ENCODE measurements around the gene ARRDC1.
"Not testable (repeated sequence)": the region's sequence is repeated elsewhere in the genome, so short reads cannot be mapped to it uniquely, and the experiment has no call there.

ARRDC1 gene

GRCh38 chr9:137586854-137587253 is 18.6 kb upstream of the ARRDC1 start:
- no peak for DNase-seq

GRCh38 chr9:137588311-137588710 is 17.2 kb upstream of the ARRDC1 start:
- no peak for DNase-seq

GRCh38 chr9:137588891-137589290 is 16.6 kb upstream of the ARRDC1 start:
- DNase-seq, result no peak

GRCh38 chr9:137589441-137590122 is 15.9 kb upstream of the ARRDC1 start:
- no peak for DNase-seq

- DNase-seq, result no peak
Measured at GRCh38 chr9:137590123-137590468, 15.4 kb upstream of the ARRDC1 start.

- peak; percentile 89 for DNase-seq
Measured at GRCh38 chr9:137590469-137591383, 14.8 kb upstream of the ARRDC1 start, which contains the start of gene ZMYND19. ZMYND19 (minus strand) TSS chr9:137590512; CDS start chr9:137590263, 249 bp downstream.

- DNase-seq, result no peak
Measured at GRCh38 chr9:137592767-137593166, 12.7 kb upstream of the ARRDC1 start.

- no peak for DNase-seq
Measured at GRCh38 chr9:137593176-137593575, 12.3 kb upstream of the ARRDC1 start.

GRCh38 chr9:137596577-137596976 is 8.9 kb upstream of the ARRDC1 start:
- not testable (repeated sequence) for DNase-seq

GRCh38 chr9:137598943-137599342 is 6.5 kb upstream of the ARRDC1 start:
- DNase-seq, result no peak

GRCh38 chr9:137602661-137603060 is 2.8 kb upstream of the ARRDC1 start:
- DNase-seq, result no peak

GRCh38 chr9:137603879-137604278 is 1.6 kb upstream of the ARRDC1 start:
- no peak for DNase-seq

- no peak for DNase-seq
Measured at GRCh38 chr9:137604345-137605086, 970 bp upstream of the ARRDC1 start.

- DNase-seq, result peak; percentile 41
Measured at GRCh38 chr9:137606005-137606621, 627 bp downstream of the ARRDC1 start.

GRCh38 chr9:137606734-137607138 is 1.2 kb downstream of the ARRDC1 start:
- no peak for DNase-seq

GRCh38 chr9:137607141-137607857 is 1.8 kb downstream of the ARRDC1 start:
- no peak for DNase-seq

- no peak for DNase-seq
Measured at GRCh38 chr9:137610944-137611343, 5.5 kb downstream of the ARRDC1 start.

- DNase-seq, result peak; percentile 16
Measured at GRCh38 chr9:137611623-137612609, 6.4 kb downstream of the ARRDC1 start.

GRCh38 chr9:137612741-137613142 is 7.3 kb downstream of the ARRDC1 start:
- no peak for DNase-seq

GRCh38 chr9:137613259-137613658 is 7.8 kb downstream of the ARRDC1 start:
- no peak for DNase-seq
